Measurements from ENCODE around the gene DLX5.

GRCh38 chr7:97001221-97001620, 23.4 kb downstream of the DLX5 start:
- TF ChIP-seq EZH2phosphoT487 (IDR thresholded peaks at IDR 0.05; ENCODE audit: insufficient read depth, low read depth) (no peak), EZH2 (IDR thresholded peaks at IDR 0.05; ENCODE audit: insufficient read depth, poor library complexity, severe bottlenecking) (no peak)
